Measurements from ENCODE around the gene LRRC59. TPM values are rescaled to one million over a fixed set of nuclear protein-coding genes. Genes with fewer than 3 reads are reported as not detected.

The LRRC59 gene
- total RNA-seq, 2 donors from 2014 or later = 87.9 to 98.2 TPM

DNA sequence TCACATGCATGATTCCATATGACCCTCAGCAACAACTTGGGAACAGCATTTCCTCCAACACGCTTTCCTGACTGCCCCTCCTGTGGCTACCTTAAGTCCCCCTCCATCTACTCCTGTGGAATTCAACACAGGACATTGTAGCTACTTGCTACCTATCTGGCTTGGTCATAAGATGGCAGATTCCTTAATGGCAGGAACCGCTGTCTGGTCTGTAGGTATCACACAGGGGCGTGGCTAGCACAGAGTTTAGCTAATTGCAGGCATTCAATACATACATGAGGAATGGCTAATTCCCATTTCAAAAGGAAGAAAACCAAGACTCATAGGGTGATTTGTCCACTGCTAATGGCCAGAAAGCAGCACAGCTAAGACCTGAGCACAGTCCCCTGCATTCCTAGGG, 8.6 kb downstream of the LRRC59 start:
- Mint-ChIP-seq H3K36me3 (ENCODE audit: low read depth) (peaks cover 82% of the 10 kb centered on the region), H3K4me3 (no peak overlapping the region), H3K9me3 (no peaks in the 10 kb centered on the region), H3K27ac (no peak overlapping the region), H3K27me3 (ENCODE audit: insufficient read depth) (no peaks in the 10 kb centered on the region), H3K4me1 (no peaks in the 10 kb centered on the region)
- Histone ChIP-seq H3K27me3 (ENCODE audit: control insufficient read depth, insufficient read depth, low read length, poor library complexity, severe bottlenecking) (no peaks in the 10 kb centered on the region), H3K4me3 (ENCODE audit: low read length) (no peak overlapping the region), H3K9me3 (ENCODE audit: control insufficient read depth, low read length) (no peaks in the 10 kb centered on the region), H3K36me3 (ENCODE audit: control insufficient read depth, insufficient read depth, low read length) (peaks cover 99% of the 10 kb centered on the region), H3K4me1 (ENCODE audit: control insufficient read depth, insufficient read depth, low read length) (no peaks in the 10 kb centered on the region), H3K9ac (ENCODE audit: extremely low read depth, low read length, poor library complexity, severe bottlenecking) (no peak overlapping the region), H3K27ac (ENCODE audit: low read depth, low read length) (no peak overlapping the region)
- DNase-seq = no peak
- no peak for TF ChIP-seq CTCF (conservative IDR thresholded peaks at IDR 0.05)
- 95 to 100% methylated on average over 3 of the region's 3 CpGs for WGBS, 2 experiments (ENCODE audit: insufficient coverage in 1 of 2, insufficient read length in 1 of 2)

DNA sequence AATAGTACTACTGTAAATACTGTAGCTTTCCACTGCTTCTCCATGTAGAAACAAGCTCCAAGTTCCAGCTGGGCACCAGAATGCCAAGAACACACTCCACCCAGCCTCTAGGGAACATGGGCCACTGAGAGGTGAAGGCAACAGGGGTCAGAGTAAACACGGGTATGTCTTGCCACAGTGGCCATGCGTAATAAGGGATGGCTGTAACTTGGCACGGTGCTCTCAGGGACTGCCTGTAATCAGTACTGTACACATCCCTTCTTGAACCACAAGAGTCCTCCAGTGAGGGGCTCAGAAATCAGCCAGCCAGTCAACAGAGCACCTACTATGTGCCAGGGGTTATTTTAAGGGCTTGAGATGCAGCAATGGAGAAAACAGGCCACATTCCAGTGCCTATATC, 10.8 kb downstream of the LRRC59 start:
- H3K27ac Mint-ChIP-seq = no peak overlapping the region
- H3K36me3 ChIP-seq (ENCODE audit: control insufficient read depth, insufficient read depth, low read length) = peaks cover 99% of the 10 kb centered on the region
- no peak for DNase-seq
- no peaks in the 10 kb centered on the region for H3K9me3 ChIP-seq (ENCODE audit: control insufficient read depth, low read length)
- TF ChIP-seq CTCF (conservative IDR thresholded peaks at IDR 0.05) = no peak
- H3K27me3 Mint-ChIP-seq (ENCODE audit: insufficient read depth) = no peaks in the 10 kb centered on the region
- no peaks in the 10 kb centered on the region for H3K27me3 ChIP-seq (ENCODE audit: control insufficient read depth, insufficient read depth, low read length, poor library complexity, severe bottlenecking)
- H3K36me3 Mint-ChIP-seq (ENCODE audit: low read depth) = peaks cover 76% of the 10 kb centered on the region
- no peak overlapping the region for H3K9ac ChIP-seq (ENCODE audit: extremely low read depth, low read length, poor library complexity, severe bottlenecking)
- H3K4me3 Mint-ChIP-seq = no peak overlapping the region
- no peaks in the 10 kb centered on the region for H3K4me1 Mint-ChIP-seq
- H3K27ac ChIP-seq (ENCODE audit: low read depth, low read length) = no peak overlapping the region
- H3K4me3 ChIP-seq (ENCODE audit: low read length) = no peak overlapping the region
- H3K4me1 ChIP-seq (ENCODE audit: control insufficient read depth, insufficient read depth, low read length) = no peaks in the 10 kb centered on the region
- H3K9me3 Mint-ChIP-seq = no peaks in the 10 kb centered on the region
- WGBS, 2 experiments (ENCODE audit: insufficient coverage in 1 of 2, insufficient read length in 1 of 2) = 95 to 100% methylated on average over 3 of the region's 3 CpGs

GRCh38 chr17:50382931-50383330, 14.4 kb downstream of the LRRC59 start:
- H3K36me3 Mint-ChIP-seq (ENCODE audit: low read depth) = peaks cover 62% of the 10 kb centered on the region

More at GRCh38 chr17:50382931-50383330, 14.4 kb downstream of the LRRC59 start:
- H3K4me1 ChIP-seq (ENCODE audit: control insufficient read depth, insufficient read depth, low read length) = no peaks in the 10 kb centered on the region
- TF ChIP-seq CTCF (conservative IDR thresholded peaks at IDR 0.05) = no peak
- no peaks in the 10 kb centered on the region for H3K9me3 ChIP-seq (ENCODE audit: control insufficient read depth, low read length)
- no peak for DNase-seq
- Mint-ChIP-seq H3K27me3 (ENCODE audit: insufficient read depth) (no peaks in the 10 kb centered on the region), H3K27ac (no peak overlapping the region), H3K4me1 (no peaks in the 10 kb centered on the region), H3K4me3 (no peak overlapping the region), H3K9me3 (no peaks in the 10 kb centered on the region)
- no peak overlapping the region for H3K27ac ChIP-seq (ENCODE audit: low read depth, low read length)
- WGBS, 2 experiments (ENCODE audit: insufficient coverage in 1 of 2, insufficient read length in 1 of 2) = 96 to 97% methylated on average over 6 to 12 of the region's 12 CpGs
- H3K9ac ChIP-seq (ENCODE audit: extremely low read depth, low read length, poor library complexity, severe bottlenecking) = no peak overlapping the region
- no peak overlapping the region for H3K4me3 ChIP-seq (ENCODE audit: low read length)
- peaks cover 88% of the 10 kb centered on the region for H3K36me3 ChIP-seq (ENCODE audit: control insufficient read depth, insufficient read depth, low read length)
- H3K27me3 ChIP-seq (ENCODE audit: control insufficient read depth, insufficient read depth, low read length, poor library complexity, severe bottlenecking) = no peaks in the 10 kb centered on the region
